RKO (cell line): ENCODE results near the gene GAB2.
"Not testable (repeated sequence)": the region's sequence is repeated elsewhere in the genome, so short reads cannot be mapped to it uniquely, and the experiment has no call there.

ENCODE experiments used
- DNase-seq: peaks from one replicate; pipeline ENCODE4 v3.0.0-alpha.2; 2016; ENCODE audit warnings: low spot score

GAB2 gene

GRCh38 chr11:78244546-78245255 is 172.9 kb downstream of the GAB2 start:
- no peak for DNase-seq

- DNase-seq: no peak
Measured at GRCh38 chr11:78244080-78244479, 173.5 kb downstream of the GAB2 start.

GRCh38 chr11:78241475-78241874 is 176.1 kb downstream of the GAB2 start:
- no peak for DNase-seq

GRCh38 chr11:78239781-78240180 is 177.8 kb downstream of the GAB2 start:
- DNase-seq: no peak

GRCh38 chr11:78237293-78238046 is 180.2 kb downstream of the GAB2 start:
- no peak for DNase-seq

GRCh38 chr11:78234006-78234405 is 183.6 kb downstream of the GAB2 start:
- no peak for DNase-seq

GRCh38 chr11:78233046-78233445 is 184.6 kb downstream of the GAB2 start:
- not testable (repeated sequence) for DNase-seq

GRCh38 chr11:78231962-78232501 is 185.6 kb downstream of the GAB2 start:
- DNase-seq: no peak

GRCh38 chr11:78230161-78230877 is 187.3 kb downstream of the GAB2 start:
- DNase-seq: no peak

- DNase-seq: no peak
Measured at GRCh38 chr11:78229106-78229505, 188.5 kb downstream of the GAB2 start.

- peak; percentile 60 for DNase-seq
Measured at GRCh38 chr11:78228467-78228866, 189.2 kb downstream of the GAB2 start.

- no peak for DNase-seq
Measured at GRCh38 chr11:78227921-78228320, 189.7 kb downstream of the GAB2 start.

- DNase-seq: no peak
Measured at GRCh38 chr11:78226684-78227680, 190.6 kb downstream of the GAB2 start.

- no peak for DNase-seq
Measured at GRCh38 chr11:78224906-78225420, 192.7 kb downstream of the GAB2 start.

- no peak for DNase-seq
Measured at GRCh38 chr11:78224506-78224905, 193.1 kb downstream of the GAB2 start.

- DNase-seq: no peak
Measured at GRCh38 chr11:78223320-78223954, 194.2 kb downstream of the GAB2 start.

GRCh38 chr11:78222726-78223125 is 194.9 kb downstream of the GAB2 start:
- not testable (repeated sequence) for DNase-seq

GRCh38 chr11:78221396-78222315 is 196.0 kb downstream of the GAB2 start:
- no peak for DNase-seq
